Keratinocyte (primary cell): Measurements from ENCODE around the gene ZNF674.

Experiments
- CTCF ChIP-seq, 3 experiments: IDR thresholded peaks in 1 of 3; conservative IDR thresholded peaks in 1 of 3; optimal IDR thresholded peaks in 1 of 3; 2 replicates in 2 of 3; 3 replicates in 1 of 3; pipeline versions ENCODE3 to v1.5.1; 2011; ENCODE audit warnings: low read length in 3 of 3, mild to moderate bottlenecking in 3 of 3, moderate library complexity in 2 of 3, control low read depth in 1 of 3, inconsistent platforms in 1 of 3; ENCODE audit not compliant: insufficient read depth in 2 of 3; ENCODE audit errors: extremely low read depth in 1 of 3
- EZH2 ChIP-seq: IDR thresholded peaks from one replicate; pipeline ENCODE4 v1.6.1; 2012; ENCODE audit warnings: inconsistent platforms, mild to moderate bottlenecking, low read length, moderate library complexity

- TF ChIP-seq CTCF (optimal IDR thresholded peaks at IDR 0.05 in 1 of 3, IDR thresholded peaks at IDR 0.05 in 1 of 3, conservative IDR thresholded peaks at IDR 0.05 in 1 of 3; ENCODE audit: extremely low read depth in 1 of 3, insufficient read depth in 2 of 3, low read length in 3 of 3) (no peak), EZH2 (no peak)
Measured at GRCh38 chrX:46587753-46588171, 42.5 kb upstream of the ZNF674 start.
